Right atrium auricular region (tissue), 2 donors: Measurements from ENCODE around the gene PLA2G4F. TPM values are rescaled to one million over a fixed set of nuclear protein-coding genes. Genes with fewer than 3 reads are reported as not detected.
A peak's percentile ranks its signal among the peaks of the same experiment; 100 is the strongest.

Source experiments
- DNase-seq: peaks from one replicate; pipeline ENCODE4 v3.0.0-alpha.2; 2019; ENCODE audit warnings: low spot score
- H3K27ac ChIP-seq, 2 donors: fragments of 200-600 bp; sonication (generic); 1 replicate in 1 of 2; 2 replicates in 1 of 2; pipeline ENCODE4 v1.5.1; 2016 to 2019
- H3K27me3 ChIP-seq, 2 donors: fragments of 200-600 bp; sonication (generic); one replicate each; pipeline versions ENCODE4 v1.5.1 to v1.6.0; 2017 to 2019
- H3K36me3 ChIP-seq: fragments of 200-600 bp; sonication (generic); one replicate; pipeline ENCODE4 v1.5.1; 2016
- H3K4me1 ChIP-seq, 2 donors: fragments of 200-600 bp; sonication (generic); one replicate each; pipeline versions ENCODE4 v1.5.1 to v1.6.0; 2017 to 2019
- H3K4me3 ChIP-seq, 2 donors: fragments of 200-600 bp; sonication (generic); 1 replicate in 1 of 2; 2 replicates in 1 of 2; pipeline ENCODE4 v1.5.1; 2017 to 2019; ENCODE audit warnings: mild to moderate bottlenecking in 1 of 2, moderate library complexity in 1 of 2
- H3K9me3 ChIP-seq, 2 donors: fragments of 200-600 bp; sonication (generic); one replicate each; pipeline ENCODE4 v1.5.1; 2019
- total RNA-seq, 2 donors: library from RNA; depleted of rRNA; stranded (reverse); fragments of >200 nt; gene quantifications; one replicate each; pipeline ENCODE4 v1.1.0, GENCODE V29; 2016
- TF ChIP-seq, protein P1 (sequence below), 2 donors: fragments of 200-600 bp; sonication (generic); IDR thresholded peaks; one replicate each; pipeline ENCODE4 v1.5.1; 2019; ENCODE audit warnings: antibody characterized with exemption in 2 of 2

The PLA2G4F gene
- total RNA-seq, 2 donors from 2014 or later: 0.35 to 3.0 TPM

DNA sequence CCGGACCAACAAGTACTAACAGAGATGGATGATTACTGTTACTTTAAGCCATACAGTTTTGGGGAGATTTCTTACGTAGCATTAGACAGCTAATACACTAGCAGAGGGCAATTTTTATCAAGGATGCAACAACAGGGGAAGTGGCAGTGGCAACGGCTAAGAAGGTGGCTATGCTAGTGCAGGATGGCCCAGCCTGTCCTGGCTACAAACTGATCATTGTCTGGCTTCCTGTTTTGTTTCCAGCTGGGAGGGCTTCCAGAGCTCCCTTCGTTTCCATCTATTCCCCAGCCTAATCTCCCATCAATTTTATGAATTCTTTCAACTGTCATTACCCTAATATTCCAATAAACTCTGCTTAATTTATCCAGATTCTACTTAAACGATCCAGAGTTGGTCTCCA lies 16.0 kb upstream of the PLA2G4F start:
- DNase-seq: no peak
- Histone ChIP-seq H3K4me1 (peaks cover 0 to 8% of the 10 kb centered on the region in 2 donors), H3K36me3 (peaks cover 76% of the 10 kb centered on the region), H3K27ac (no peak overlapping the region), H3K9me3 (no peaks in the 10 kb centered on the region), H3K27me3 (no peaks in the 10 kb centered on the region), H3K4me3 (no peak overlapping the region)
- TF ChIP-seq, protein P1, sequence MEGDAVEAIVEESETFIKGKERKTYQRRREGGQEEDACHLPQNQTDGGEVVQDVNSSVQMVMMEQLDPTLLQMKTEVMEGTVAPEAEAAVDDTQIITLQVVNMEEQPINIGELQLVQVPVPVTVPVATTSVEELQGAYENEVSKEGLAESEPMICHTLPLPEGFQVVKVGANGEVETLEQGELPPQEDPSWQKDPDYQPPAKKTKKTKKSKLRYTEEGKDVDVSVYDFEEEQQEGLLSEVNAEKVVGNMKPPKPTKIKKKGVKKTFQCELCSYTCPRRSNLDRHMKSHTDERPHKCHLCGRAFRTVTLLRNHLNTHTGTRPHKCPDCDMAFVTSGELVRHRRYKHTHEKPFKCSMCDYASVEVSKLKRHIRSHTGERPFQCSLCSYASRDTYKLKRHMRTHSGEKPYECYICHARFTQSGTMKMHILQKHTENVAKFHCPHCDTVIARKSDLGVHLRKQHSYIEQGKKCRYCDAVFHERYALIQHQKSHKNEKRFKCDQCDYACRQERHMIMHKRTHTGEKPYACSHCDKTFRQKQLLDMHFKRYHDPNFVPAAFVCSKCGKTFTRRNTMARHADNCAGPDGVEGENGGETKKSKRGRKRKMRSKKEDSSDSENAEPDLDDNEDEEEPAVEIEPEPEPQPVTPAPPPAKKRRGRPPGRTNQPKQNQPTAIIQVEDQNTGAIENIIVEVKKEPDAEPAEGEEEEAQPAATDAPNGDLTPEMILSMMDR (IDR thresholded peaks at IDR 0.05): no peak

GRCh38 chr15:42171795-42172194 lies 15.4 kb upstream of the PLA2G4F start:
- DNase-seq: no peak
- H3K4me3 ChIP-seq: no peak overlapping the region
- no peaks in the 10 kb centered on the region for H3K9me3 ChIP-seq
- peaks cover 0 to 8% of the 10 kb centered on the region in 2 donors for H3K4me1 ChIP-seq
- peaks cover 76% of the 10 kb centered on the region for H3K36me3 ChIP-seq
- no peaks in the 10 kb centered on the region for H3K27me3 ChIP-seq
- H3K27ac ChIP-seq: no peak overlapping the region
- TF ChIP-seq, protein P1 (IDR thresholded peaks at IDR 0.05): no peak

- Histone ChIP-seq H3K27ac (no peak overlapping the region), H3K27me3 (no peaks in the 10 kb centered on the region), H3K4me3 (no peak overlapping the region), H3K36me3 (peaks cover 81% of the 10 kb centered on the region), H3K9me3 (no peaks in the 10 kb centered on the region), H3K4me1 (peaks cover 0 to 8% of the 10 kb centered on the region in 2 donors)
- TF ChIP-seq, protein P1 (IDR thresholded peaks at IDR 0.05): no peak
- DNase-seq: no peak
Observed at GRCh38 chr15:42171122-42171521, 14.7 kb upstream of the PLA2G4F start.

- peaks cover 92% of the 10 kb centered on the region for H3K36me3 ChIP-seq
- no peak overlapping the region for H3K4me3 ChIP-seq
- no peaks in the 10 kb centered on the region for H3K4me1 ChIP-seq
- TF ChIP-seq, protein P1 (IDR thresholded peaks at IDR 0.05): no peak
- H3K9me3 ChIP-seq: no peaks in the 10 kb centered on the region
- H3K27ac ChIP-seq: no peak overlapping the region
- H3K27me3 ChIP-seq: no peaks in the 10 kb centered on the region
- DNase-seq: peak; percentile 13
Observed at GRCh38 chr15:42166225-42166940, 9.9 kb upstream of the PLA2G4F start.

- H3K36me3 ChIP-seq: peaks cover 97% of the 10 kb centered on the region
- no peak for DNase-seq
- H3K27ac ChIP-seq: no peak overlapping the region
- no peaks in the 10 kb centered on the region for H3K9me3 ChIP-seq
- no peak overlapping the region for H3K4me3 ChIP-seq
- TF ChIP-seq, protein P1 (IDR thresholded peaks at IDR 0.05): no peak
- peaks cover 0 to under 1% of the 10 kb centered on the region in 2 donors for H3K4me1 ChIP-seq
- no peaks in the 10 kb centered on the region for H3K27me3 ChIP-seq
Observed at GRCh38 chr15:42165106-42165505, 8.7 kb upstream of the PLA2G4F start.
